ENCODE measurements around the gene TBX21.

TBX21 gene

GRCh38 chr17:47714773-47715396 is 18.2 kb upstream of the TBX21 start:
- no peak for DNase-seq

- no peak for DNase-seq
Observed at GRCh38 chr17:47715669-47716325, 17.2 kb upstream of the TBX21 start.

- no peak for DNase-seq
Observed at GRCh38 chr17:47716375-47716774, 16.7 kb upstream of the TBX21 start.

- no peak for DNase-seq
Observed at GRCh38 chr17:47717261-47717697, 15.8 kb upstream of the TBX21 start.

- no peak for DNase-seq
Observed at GRCh38 chr17:47717979-47718621, 14.9 kb upstream of the TBX21 start.

GRCh38 chr17:47718634-47719405 is 14.2 kb upstream of the TBX21 start:
- no peak for DNase-seq

- DNase-seq = no peak
Observed at GRCh38 chr17:47719411-47720152, 13.5 kb upstream of the TBX21 start.

GRCh38 chr17:47720196-47720595 is 12.8 kb upstream of the TBX21 start:
- DNase-seq = no peak

GRCh38 chr17:47720754-47721533 is 12.1 kb upstream of the TBX21 start:
- DNase-seq = no peak

GRCh38 chr17:47721725-47722124 is 11.3 kb upstream of the TBX21 start:
- no peak for DNase-seq

- DNase-seq = no peak
Observed at GRCh38 chr17:47724705-47725104, 8.3 kb upstream of the TBX21 start.

- no peak for DNase-seq
Observed at GRCh38 chr17:47725446-47726111, 7.5 kb upstream of the TBX21 start.

- DNase-seq = no peak
Observed at GRCh38 chr17:47726796-47727703, 6.0 kb upstream of the TBX21 start.

GRCh38 chr17:47727704-47728036 is 5.4 kb upstream of the TBX21 start:
- no peak for DNase-seq

GRCh38 chr17:47728214-47728877 is 4.7 kb upstream of the TBX21 start:
- no peak for DNase-seq

GRCh38 chr17:47729476-47729875 is 3.6 kb upstream of the TBX21 start:
- no peak for DNase-seq

- DNase-seq = no peak
Observed at GRCh38 chr17:47730681-47731080, 2.4 kb upstream of the TBX21 start.

GRCh38 chr17:47731396-47731795 is 1.6 kb upstream of the TBX21 start:
- no peak for DNase-seq

- DNase-seq = no peak
Observed at GRCh38 chr17:47732399-47733046, 513 bp upstream of the TBX21 start.
